ENCODE data around the gene ADD2.

Gene ADD2

DNA sequence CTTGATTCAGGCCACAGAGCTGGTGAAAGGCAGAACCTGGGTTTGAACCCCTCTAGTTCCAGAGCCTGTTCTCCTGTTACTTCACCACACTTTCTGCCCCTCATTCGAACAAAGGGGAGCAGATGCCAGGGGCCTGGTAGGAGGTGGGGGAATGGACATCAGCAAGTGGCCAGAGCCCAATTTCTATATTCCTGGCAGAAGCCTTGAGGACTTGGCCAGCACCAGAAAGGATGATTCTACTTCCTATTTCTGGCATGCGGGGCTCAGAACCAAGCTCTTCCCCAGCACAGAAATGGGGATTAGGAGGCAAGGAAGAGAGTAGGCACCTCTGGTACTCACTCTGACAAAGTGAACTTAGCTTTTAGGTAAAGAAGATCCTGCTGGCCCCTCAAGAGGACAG is 49.3 kb downstream of the ADD2 start:
- Histone ChIP-seq H2BK120ac (ENCODE audit: low read depth, low read length) (no peak overlapping the region), H3K14ac (ENCODE audit: low read length) (no peak overlapping the region), H4K8ac (ENCODE audit: low read depth, low read length) (no peak overlapping the region), H4K91ac (ENCODE audit: low read depth, low read length, poor library complexity) (no peak overlapping the region), H3K79me1 (ENCODE audit: low read depth, low read length) (peaks cover 7% of the 10 kb centered on the region), H3K9ac (ENCODE audit: low read depth, low read length, poor library complexity) (no peak overlapping the region), H3K27ac (replicated peaks; ENCODE audit: low read length) (no peak overlapping the region), H3K4me3 (ENCODE audit: low read length in 2 of 2) (no peak overlapping the region), H3K27me3 (ENCODE audit: control insufficient read depth in 3 of 3, insufficient read depth in 3 of 3, low read depth in 1 of 3, low read length in 3 of 3) (no peaks in the 10 kb centered on the region), H3K4ac (ENCODE audit: low read length) (no peak overlapping the region), H2AFZ (ENCODE audit: low read length) (no peak overlapping the region), H2BK12ac (ENCODE audit: low read length) (no peak overlapping the region), H2BK5ac (ENCODE audit: low read length) (no peak overlapping the region), H2BK15ac (ENCODE audit: low read length) (no peak overlapping the region), H3K9me3 (replicated peaks in 1 of 2; ENCODE audit: control insufficient read depth in 2 of 2, insufficient read depth in 1 of 2, low read depth in 1 of 2, low read length in 2 of 2) (no peaks in the 10 kb centered on the region), H3K4me2 (ENCODE audit: insufficient read depth, low read length, poor library complexity, severe bottlenecking) (no peak overlapping the region), H3K18ac (ENCODE audit: low read length) (no peak overlapping the region), H2AK5ac (ENCODE audit: low read depth, low read length) (no peak overlapping the region), H3K4me1 (ENCODE audit: control insufficient read depth in 2 of 2, insufficient read depth in 1 of 2, low read depth in 1 of 2, low read length in 2 of 2) (peaks cover 14 to 29% of the 10 kb centered on the region in 2 donors), H3K36me3 (replicated peaks in 1 of 2; ENCODE audit: control insufficient read depth in 2 of 2, insufficient read depth in 2 of 2, low read length in 2 of 2) (peaks cover 0 to under 1% of the 10 kb centered on the region in 2 donors), H3K23ac (ENCODE audit: low read depth, low read length, poor library complexity) (no peak overlapping the region)
- DNase-seq (ENCODE audit: low spot score) = no peak
- no CpG with 5 or more reads among the region's 2 CpGs for WGBS, 2 donors (ENCODE audit: extremely low coverage in 2 of 2, insufficient read length in 2 of 2, insufficient replicate concordance in 1 of 2)

DNA sequence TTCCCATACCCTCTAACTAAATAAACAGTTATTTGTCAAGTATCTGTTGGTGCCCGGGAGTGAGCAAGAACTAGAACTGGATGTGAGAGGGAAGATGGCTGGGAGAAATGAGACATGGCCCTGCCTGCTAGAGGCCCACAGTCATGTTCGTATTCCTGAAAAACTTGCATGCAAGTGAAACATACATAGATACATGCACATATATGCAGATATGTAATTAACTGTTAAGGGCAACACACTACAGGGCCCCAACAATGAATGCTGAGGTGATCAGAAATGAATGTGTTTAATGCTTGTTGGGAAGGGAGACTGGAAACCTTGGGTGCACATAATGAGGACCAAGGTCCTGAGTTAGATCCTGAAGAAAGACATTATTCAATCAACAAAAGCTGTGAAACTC is 49.8 kb downstream of the ADD2 start:
- Histone ChIP-seq H3K9me3 (replicated peaks in 1 of 2; ENCODE audit: control insufficient read depth in 2 of 2, insufficient read depth in 1 of 2, low read depth in 1 of 2, low read length in 2 of 2) (no peaks in the 10 kb centered on the region), H4K8ac (ENCODE audit: low read depth, low read length) (no peak overlapping the region), H3K4me2 (ENCODE audit: insufficient read depth, low read length, poor library complexity, severe bottlenecking) (no peak overlapping the region), H3K36me3 (replicated peaks in 1 of 2; ENCODE audit: control insufficient read depth in 2 of 2, insufficient read depth in 2 of 2, low read length in 2 of 2) (peaks cover 0 to 3% of the 10 kb centered on the region in 2 donors), H3K27ac (replicated peaks; ENCODE audit: low read length) (no peak overlapping the region), H2BK15ac (ENCODE audit: low read length) (no peak overlapping the region), H2AFZ (ENCODE audit: low read length) (no peak overlapping the region), H3K18ac (ENCODE audit: low read length) (no peak overlapping the region), H3K23ac (ENCODE audit: low read depth, low read length, poor library complexity) (no peak overlapping the region), H2BK5ac (ENCODE audit: low read length) (no peak overlapping the region), H2BK12ac (ENCODE audit: low read length) (no peak overlapping the region), H4K91ac (ENCODE audit: low read depth, low read length, poor library complexity) (no peak overlapping the region), H3K9ac (ENCODE audit: low read depth, low read length, poor library complexity) (no peak overlapping the region), H2BK120ac (ENCODE audit: low read depth, low read length) (no peak overlapping the region), H3K4ac (ENCODE audit: low read length) (no peak overlapping the region), H3K4me3 (ENCODE audit: low read length in 2 of 2) (no peak overlapping the region), H3K79me1 (ENCODE audit: low read depth, low read length) (peaks cover 7% of the 10 kb centered on the region), H3K4me1 (ENCODE audit: control insufficient read depth in 2 of 2, insufficient read depth in 1 of 2, low read depth in 1 of 2, low read length in 2 of 2) (peaks cover 9 to 27% of the 10 kb centered on the region in 2 donors), H3K14ac (ENCODE audit: low read length) (no peak overlapping the region), H3K27me3 (ENCODE audit: control insufficient read depth in 3 of 3, insufficient read depth in 3 of 3, low read depth in 1 of 3, low read length in 3 of 3) (no peaks in the 10 kb centered on the region), H2AK5ac (ENCODE audit: low read depth, low read length) (no peak overlapping the region)
- no peak for DNase-seq (ENCODE audit: low spot score)
- WGBS, 2 donors (ENCODE audit: extremely low coverage in 2 of 2, insufficient read length in 2 of 2, insufficient replicate concordance in 1 of 2) = no CpG with 5 or more reads among the region's 2 CpGs

DNA sequence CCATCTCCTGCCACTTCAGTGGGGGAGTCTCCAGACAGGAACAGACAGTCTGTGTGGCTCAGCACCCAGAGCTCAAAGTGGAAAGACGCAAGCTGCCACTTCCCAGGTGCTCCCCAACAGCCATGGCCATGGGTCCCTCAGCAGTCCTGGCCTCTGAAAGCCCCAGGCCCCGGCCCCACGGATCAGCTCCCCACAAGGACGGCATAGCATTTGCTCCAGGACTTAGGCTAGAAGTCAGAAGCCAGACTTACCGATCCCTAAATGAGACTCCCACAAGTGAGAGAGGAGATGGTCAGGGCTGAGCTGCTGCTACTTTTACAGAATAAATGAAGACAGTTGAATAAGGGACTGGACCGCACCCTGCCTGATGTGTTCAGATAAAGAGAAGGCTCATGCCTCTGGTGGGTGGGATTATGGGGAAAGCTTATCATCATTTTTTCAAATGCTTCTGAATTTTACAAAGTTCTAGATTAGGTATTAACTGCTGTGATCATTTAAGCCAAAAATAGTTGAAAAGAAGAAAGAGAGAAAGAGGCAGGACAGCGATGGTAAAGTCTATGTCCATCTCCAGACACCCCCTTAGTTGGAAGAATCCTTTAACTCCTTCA is 50.5 kb downstream of the ADD2 start:
- H3K79me1 ChIP-seq (ENCODE audit: low read depth, low read length) = peaks cover 7% of the 10 kb centered on the region
- DNase-seq (ENCODE audit: low spot score) = no peak
- H2BK15ac ChIP-seq (ENCODE audit: low read length) = no peak overlapping the region
- H2AFZ ChIP-seq (ENCODE audit: low read length) = no peak overlapping the region
- WGBS, 2 donors (ENCODE audit: extremely low coverage in 2 of 2, insufficient read length in 2 of 2, insufficient replicate concordance in 1 of 2) = no CpG with 5 or more reads among the region's 7 CpGs
- no peak overlapping the region for H3K27ac ChIP-seq (replicated peaks; ENCODE audit: low read length)
- H3K27me3 ChIP-seq (ENCODE audit: control insufficient read depth in 3 of 3, insufficient read depth in 3 of 3, low read depth in 1 of 3, low read length in 3 of 3) = no peaks in the 10 kb centered on the region
- H4K91ac ChIP-seq (ENCODE audit: low read depth, low read length, poor library complexity) = no peak overlapping the region
- H3K23ac ChIP-seq (ENCODE audit: low read depth, low read length, poor library complexity) = no peak overlapping the region
- no peak overlapping the region for H2AK5ac ChIP-seq (ENCODE audit: low read depth, low read length)
- no peak overlapping the region for H3K9ac ChIP-seq (ENCODE audit: low read depth, low read length, poor library complexity)
- no peak overlapping the region for H3K4me2 ChIP-seq (ENCODE audit: insufficient read depth, low read length, poor library complexity, severe bottlenecking)
- H3K4me3 ChIP-seq (ENCODE audit: low read length in 2 of 2) = no peak overlapping the region
- no peak overlapping the region for H3K14ac ChIP-seq (ENCODE audit: low read length)
- peaks cover 3 to 8% of the 10 kb centered on the region in 2 donors for H3K36me3 ChIP-seq (replicated peaks in 1 of 2; ENCODE audit: control insufficient read depth in 2 of 2, insufficient read depth in 2 of 2, low read length in 2 of 2)
- H3K9me3 ChIP-seq (replicated peaks in 1 of 2; ENCODE audit: control insufficient read depth in 2 of 2, insufficient read depth in 1 of 2, low read depth in 1 of 2, low read length in 2 of 2) = no peaks in the 10 kb centered on the region
- H2BK120ac ChIP-seq (ENCODE audit: low read depth, low read length) = no peak overlapping the region
- no peak overlapping the region for H2BK12ac ChIP-seq (ENCODE audit: low read length)
- H3K4ac ChIP-seq (ENCODE audit: low read length) = no peak overlapping the region
- peaks cover 8 to 27% of the 10 kb centered on the region in 2 donors for H3K4me1 ChIP-seq (ENCODE audit: control insufficient read depth in 2 of 2, insufficient read depth in 1 of 2, low read depth in 1 of 2, low read length in 2 of 2)
- H4K8ac ChIP-seq (ENCODE audit: low read depth, low read length) = no peak overlapping the region
- no peak overlapping the region for H2BK5ac ChIP-seq (ENCODE audit: low read length)
- H3K18ac ChIP-seq (ENCODE audit: low read length) = no peak overlapping the region

DNA sequence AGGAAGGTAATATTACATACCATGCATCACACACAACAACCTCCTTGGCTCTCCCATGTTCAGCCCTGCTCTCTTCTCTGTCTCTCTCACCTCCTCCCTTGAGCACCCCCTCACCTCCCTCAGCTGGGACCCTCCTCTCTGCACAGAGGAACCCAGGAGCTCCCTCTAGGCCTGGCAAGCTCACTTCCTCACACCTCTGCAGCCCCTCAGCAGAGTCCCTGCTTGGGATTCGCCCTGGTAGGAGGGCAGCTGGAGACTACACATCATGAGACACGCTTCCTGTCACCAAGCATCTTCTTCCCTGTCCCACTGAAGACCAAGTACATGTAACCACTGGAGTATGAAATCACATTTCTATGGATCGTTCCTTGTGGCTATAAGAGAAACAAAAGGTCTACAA is 51.0 kb downstream of the ADD2 start:
- H3K27me3 ChIP-seq (ENCODE audit: control insufficient read depth in 3 of 3, insufficient read depth in 3 of 3, low read depth in 1 of 3, low read length in 3 of 3) = no peaks in the 10 kb centered on the region
- no CpG with 5 or more reads among the region's 3 CpGs for WGBS, 2 donors (ENCODE audit: extremely low coverage in 2 of 2, insufficient read length in 2 of 2, insufficient replicate concordance in 1 of 2)
- DNase-seq (ENCODE audit: low spot score) = no peak

More for the DNA sequence above, 51.0 kb downstream of the ADD2 start:
- H3K9ac ChIP-seq (ENCODE audit: low read depth, low read length, poor library complexity) = no peak overlapping the region
- H2BK5ac ChIP-seq (ENCODE audit: low read length) = no peak overlapping the region
- peaks cover 8 to 27% of the 10 kb centered on the region in 2 donors for H3K4me1 ChIP-seq (ENCODE audit: control insufficient read depth in 2 of 2, insufficient read depth in 1 of 2, low read depth in 1 of 2, low read length in 2 of 2)
- H2AFZ ChIP-seq (ENCODE audit: low read length) = no peak overlapping the region
- peaks cover 3 to 11% of the 10 kb centered on the region in 2 donors for H3K36me3 ChIP-seq (replicated peaks in 1 of 2; ENCODE audit: control insufficient read depth in 2 of 2, insufficient read depth in 2 of 2, low read length in 2 of 2)
- H3K9me3 ChIP-seq (replicated peaks in 1 of 2; ENCODE audit: control insufficient read depth in 2 of 2, insufficient read depth in 1 of 2, low read depth in 1 of 2, low read length in 2 of 2) = no peaks in the 10 kb centered on the region
- no peak overlapping the region for H2BK15ac ChIP-seq (ENCODE audit: low read length)
- H4K91ac ChIP-seq (ENCODE audit: low read depth, low read length, poor library complexity) = no peak overlapping the region
- H3K27ac ChIP-seq (replicated peaks; ENCODE audit: low read length) = no peak overlapping the region
- H3K18ac ChIP-seq (ENCODE audit: low read length) = no peak overlapping the region
- H2BK12ac ChIP-seq (ENCODE audit: low read length) = no peak overlapping the region
- no peak overlapping the region for H3K23ac ChIP-seq (ENCODE audit: low read depth, low read length, poor library complexity)
- H2BK120ac ChIP-seq (ENCODE audit: low read depth, low read length) = no peak overlapping the region
- H3K4ac ChIP-seq (ENCODE audit: low read length) = no peak overlapping the region
- H3K79me1 ChIP-seq (ENCODE audit: low read depth, low read length) = peaks cover 7% of the 10 kb centered on the region
- H3K14ac ChIP-seq (ENCODE audit: low read length) = no peak overlapping the region
- no peak overlapping the region for H3K4me2 ChIP-seq (ENCODE audit: insufficient read depth, low read length, poor library complexity, severe bottlenecking)
- no peak overlapping the region for H4K8ac ChIP-seq (ENCODE audit: low read depth, low read length)
- H3K4me3 ChIP-seq (ENCODE audit: low read length in 2 of 2) = no peak overlapping the region
- H2AK5ac ChIP-seq (ENCODE audit: low read depth, low read length) = no peak overlapping the region

Data from neuronal stem cell (in vitro differentiated cells).